ENCODE data around the gene TNIP2. TPM values are rescaled to one million over a fixed set of nuclear protein-coding genes. Genes with fewer than 3 reads are reported as not detected.
A peak's percentile ranks its signal among the peaks of the same experiment; 100 is the strongest.

Gene TNIP2
- total RNA-seq, 1 donor from 2014 or later, result 19.4 TPM

DNA sequence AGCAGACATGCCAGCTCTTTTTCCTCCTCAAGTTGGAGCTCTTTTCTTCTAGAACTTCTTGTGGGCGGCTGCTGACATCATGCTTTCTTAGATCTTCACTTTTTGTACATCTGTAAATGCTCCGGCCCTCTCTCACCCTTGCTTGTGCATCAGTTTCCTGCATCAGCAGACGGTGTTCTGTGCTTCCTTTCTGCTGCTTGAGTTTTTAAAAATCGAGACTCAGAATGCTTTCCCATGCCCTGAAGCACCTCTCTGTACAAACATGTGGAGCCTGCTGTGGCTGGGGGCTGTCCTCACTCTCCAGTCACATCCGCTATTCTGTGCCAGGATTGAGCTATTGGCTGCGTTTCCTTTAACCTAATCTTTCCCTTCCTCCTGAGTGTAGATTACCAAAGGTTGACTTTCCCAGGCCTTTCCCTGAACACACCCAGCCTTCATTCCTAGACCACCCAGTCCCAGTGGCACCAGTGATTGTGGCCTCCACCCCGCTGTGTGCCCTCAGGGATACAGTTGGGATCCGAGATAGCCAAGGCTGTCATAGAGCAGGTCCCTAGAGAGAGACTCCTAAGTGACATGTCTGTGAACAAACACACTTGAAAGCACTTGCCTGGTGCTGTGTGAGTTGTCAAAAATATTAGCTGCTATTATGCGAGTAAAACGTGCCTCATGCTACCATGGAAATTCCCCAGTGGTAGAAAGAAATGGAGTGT is 41.9 kb downstream of the TNIP2 start:
- peaks cover 34% of the 10 kb centered on the region for H3K4me1 ChIP-seq
- intact Hi-C loops (cut with micrococcal nuclease), result no loop called here
- TF ChIP-seq, protein P1, sequence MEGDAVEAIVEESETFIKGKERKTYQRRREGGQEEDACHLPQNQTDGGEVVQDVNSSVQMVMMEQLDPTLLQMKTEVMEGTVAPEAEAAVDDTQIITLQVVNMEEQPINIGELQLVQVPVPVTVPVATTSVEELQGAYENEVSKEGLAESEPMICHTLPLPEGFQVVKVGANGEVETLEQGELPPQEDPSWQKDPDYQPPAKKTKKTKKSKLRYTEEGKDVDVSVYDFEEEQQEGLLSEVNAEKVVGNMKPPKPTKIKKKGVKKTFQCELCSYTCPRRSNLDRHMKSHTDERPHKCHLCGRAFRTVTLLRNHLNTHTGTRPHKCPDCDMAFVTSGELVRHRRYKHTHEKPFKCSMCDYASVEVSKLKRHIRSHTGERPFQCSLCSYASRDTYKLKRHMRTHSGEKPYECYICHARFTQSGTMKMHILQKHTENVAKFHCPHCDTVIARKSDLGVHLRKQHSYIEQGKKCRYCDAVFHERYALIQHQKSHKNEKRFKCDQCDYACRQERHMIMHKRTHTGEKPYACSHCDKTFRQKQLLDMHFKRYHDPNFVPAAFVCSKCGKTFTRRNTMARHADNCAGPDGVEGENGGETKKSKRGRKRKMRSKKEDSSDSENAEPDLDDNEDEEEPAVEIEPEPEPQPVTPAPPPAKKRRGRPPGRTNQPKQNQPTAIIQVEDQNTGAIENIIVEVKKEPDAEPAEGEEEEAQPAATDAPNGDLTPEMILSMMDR (IDR thresholded peaks at IDR 0.05; ENCODE audit: borderline replicate concordance), result no peak
- peak overlapping the region; percentile 76 for H3K27ac ChIP-seq (replicated peaks)
- H3K4me3 ChIP-seq, result peak overlapping the region; percentile 23
- H3K36me3 ChIP-seq, result peaks cover 29% of the 10 kb centered on the region
- H3K27me3 ChIP-seq (ENCODE audit: low read depth), result no peaks in the 10 kb centered on the region
- peak; percentile 26 for DNase-seq
- no peaks in the 10 kb centered on the region for H3K9me3 ChIP-seq (replicated peaks)

DNA sequence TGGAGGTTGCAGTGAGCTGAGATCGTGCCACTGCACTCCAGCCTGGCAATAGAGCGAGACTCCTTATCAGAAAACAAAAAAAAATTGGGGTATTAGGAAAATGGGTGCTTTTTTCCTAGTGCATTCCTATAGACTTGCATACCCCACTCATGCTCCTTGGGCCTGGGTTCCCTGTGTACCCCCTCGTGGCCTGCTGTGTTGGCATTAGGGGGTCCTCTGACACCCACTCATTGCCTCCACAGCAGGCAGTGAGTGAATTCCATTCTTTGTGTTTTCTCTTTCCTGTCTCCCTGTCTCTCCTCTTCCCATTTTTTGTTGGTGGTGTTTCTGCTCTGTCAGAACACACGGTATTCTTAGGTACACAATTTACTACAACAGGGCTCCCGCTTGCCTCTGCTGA is 42.8 kb downstream of the TNIP2 start:
- H3K4me3 ChIP-seq, result peak overlapping the region; percentile 23
- no peaks in the 10 kb centered on the region for H3K27me3 ChIP-seq (ENCODE audit: low read depth)
- H3K9me3 ChIP-seq (replicated peaks), result no peaks in the 10 kb centered on the region
- DNase-seq, result no peak
- peak overlapping the region; percentile 76 for H3K27ac ChIP-seq (replicated peaks)
- H3K36me3 ChIP-seq, result peaks cover 29% of the 10 kb centered on the region
- TF ChIP-seq, protein P1 (IDR thresholded peaks at IDR 0.05; ENCODE audit: borderline replicate concordance), result no peak
- intact Hi-C loops (cut with micrococcal nuclease), result no loop called here
- H3K4me1 ChIP-seq, result peaks cover 34% of the 10 kb centered on the region

DNA sequence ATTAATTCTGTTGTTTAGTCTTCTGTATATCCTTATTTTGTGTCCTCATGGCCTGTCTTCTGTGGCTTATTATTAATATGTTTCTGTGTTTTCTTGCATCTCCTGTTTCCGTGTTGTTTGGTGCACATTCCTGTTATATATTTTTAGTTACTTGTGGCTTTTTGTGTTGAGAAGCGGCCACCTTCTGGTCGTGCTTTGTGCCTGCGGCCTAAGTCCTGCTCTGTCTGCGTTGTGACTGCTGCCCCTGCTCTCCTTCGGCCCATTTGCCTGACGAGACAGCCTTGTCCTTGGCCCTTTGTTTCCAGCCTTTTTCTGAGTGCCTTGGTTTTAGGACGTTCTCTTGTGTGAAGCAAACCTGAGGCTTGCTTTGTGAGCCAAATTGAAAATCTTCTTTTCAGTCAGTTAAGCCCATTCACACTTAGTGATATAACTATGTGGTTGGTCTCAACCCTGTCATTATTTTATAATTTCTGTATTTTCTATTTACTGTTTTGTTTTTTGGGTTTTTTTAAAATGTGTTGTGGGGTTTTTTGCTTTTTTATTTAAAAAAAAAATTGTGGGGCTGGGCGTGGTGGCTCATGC is 43.8 kb downstream of the TNIP2 start:
- H3K27me3 ChIP-seq (ENCODE audit: low read depth), result no peaks in the 10 kb centered on the region
- no peak overlapping the region for H3K4me3 ChIP-seq
- H3K9me3 ChIP-seq (replicated peaks), result no peaks in the 10 kb centered on the region
- DNase-seq, result no peak
- intact Hi-C loops (cut with micrococcal nuclease), result no loop called here
- TF ChIP-seq, protein P1 (IDR thresholded peaks at IDR 0.05; ENCODE audit: borderline replicate concordance), result peak; percentile 18
- H3K36me3 ChIP-seq, result peaks cover 34% of the 10 kb centered on the region
- peaks cover 34% of the 10 kb centered on the region for H3K4me1 ChIP-seq
- no peak overlapping the region for H3K27ac ChIP-seq (replicated peaks)

DNA sequence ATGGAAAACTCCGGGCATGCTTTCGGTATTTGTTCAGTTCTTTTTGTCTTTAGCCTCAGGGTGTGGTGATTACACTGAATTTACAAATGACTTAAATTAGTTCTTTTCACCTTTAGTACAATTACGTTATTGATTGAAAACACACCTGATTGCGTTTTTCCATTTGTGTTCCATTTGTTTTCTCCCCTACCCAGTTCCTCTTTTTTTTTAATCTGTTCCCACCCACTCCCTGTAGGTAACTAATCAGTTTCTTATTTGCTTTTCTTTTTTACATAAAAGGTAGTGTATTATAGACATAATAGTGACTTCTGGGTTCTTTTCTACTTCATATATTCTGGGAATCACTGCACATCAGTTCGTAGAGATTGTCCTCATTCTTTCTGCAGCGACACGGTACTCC is 53.4 kb downstream of the TNIP2 start:
- Histone ChIP-seq H3K4me1 (no peaks in the 10 kb centered on the region), H3K27me3 (ENCODE audit: low read depth) (no peaks in the 10 kb centered on the region), H3K27ac (replicated peaks) (no peak overlapping the region), H3K9me3 (replicated peaks) (no peaks in the 10 kb centered on the region), H3K36me3 (peaks cover 89% of the 10 kb centered on the region), H3K4me3 (no peak overlapping the region)
- intact Hi-C loops (cut with micrococcal nuclease), result no loop called here
- DNase-seq, result no peak
- TF ChIP-seq, protein P1 (IDR thresholded peaks at IDR 0.05; ENCODE audit: borderline replicate concordance), result no peak

DNA sequence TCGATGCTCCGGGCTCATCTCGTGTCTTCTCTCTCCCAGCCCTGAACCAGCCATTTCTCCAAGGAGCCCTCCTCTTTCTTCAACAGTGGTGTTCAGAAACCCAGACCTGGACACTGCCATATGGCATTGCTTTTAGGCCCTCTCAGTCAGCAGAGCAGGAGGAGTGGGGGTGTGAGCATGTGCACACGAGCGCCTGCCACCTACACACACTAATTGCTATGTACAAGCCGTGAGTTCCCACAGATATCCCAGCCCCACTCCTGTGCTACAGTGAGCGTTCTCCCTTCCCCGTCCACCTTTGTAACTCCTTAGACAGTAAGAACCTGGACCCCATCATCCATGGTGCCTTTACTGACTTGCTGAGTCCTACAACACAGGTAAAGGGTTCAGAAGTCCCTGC is 53.8 kb downstream of the TNIP2 start:
- TF ChIP-seq, protein P1 (IDR thresholded peaks at IDR 0.05; ENCODE audit: borderline replicate concordance), result no peak
- Histone ChIP-seq H3K36me3 (peaks cover 91% of the 10 kb centered on the region), H3K4me1 (no peaks in the 10 kb centered on the region)

More for the DNA sequence above, 53.8 kb downstream of the TNIP2 start:
- no peaks in the 10 kb centered on the region for H3K27me3 ChIP-seq (ENCODE audit: low read depth)
- no peak overlapping the region for H3K4me3 ChIP-seq
- intact Hi-C loops (cut with micrococcal nuclease), result no loop called here
- DNase-seq, result no peak
- no peaks in the 10 kb centered on the region for H3K9me3 ChIP-seq (replicated peaks)
- no peak overlapping the region for H3K27ac ChIP-seq (replicated peaks)
